GM18526 (cell line): ENCODE results near the gene NRG3.

Experiments used
- POLR2A ChIP-seq: IDR thresholded peaks from 3 replicates; pipeline ENCODE4 v1.6.1; 2011; ENCODE audit not compliant: insufficient read length; ENCODE audit errors: extremely low read depth

Gene NRG3

DNA sequence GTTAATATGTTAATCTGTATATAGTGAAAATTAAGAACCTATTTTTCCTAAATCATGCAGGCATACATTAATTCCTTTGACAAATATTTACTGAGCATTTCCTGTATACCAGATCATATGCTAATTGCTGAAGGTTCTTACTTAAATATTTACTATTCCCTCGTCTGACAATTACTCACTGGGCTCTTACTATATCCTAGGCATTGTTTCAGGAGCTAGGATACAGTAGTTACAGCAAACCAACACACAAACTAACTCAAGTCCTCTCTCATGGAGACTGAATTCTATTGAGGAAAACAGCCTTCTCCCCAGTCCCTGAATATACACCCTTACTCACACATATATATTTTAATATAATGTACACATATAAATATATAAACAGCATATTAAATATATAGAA lies 786.0 kb downstream of the NRG3 start:
- TF ChIP-seq POLR2A = no peak

DNA sequence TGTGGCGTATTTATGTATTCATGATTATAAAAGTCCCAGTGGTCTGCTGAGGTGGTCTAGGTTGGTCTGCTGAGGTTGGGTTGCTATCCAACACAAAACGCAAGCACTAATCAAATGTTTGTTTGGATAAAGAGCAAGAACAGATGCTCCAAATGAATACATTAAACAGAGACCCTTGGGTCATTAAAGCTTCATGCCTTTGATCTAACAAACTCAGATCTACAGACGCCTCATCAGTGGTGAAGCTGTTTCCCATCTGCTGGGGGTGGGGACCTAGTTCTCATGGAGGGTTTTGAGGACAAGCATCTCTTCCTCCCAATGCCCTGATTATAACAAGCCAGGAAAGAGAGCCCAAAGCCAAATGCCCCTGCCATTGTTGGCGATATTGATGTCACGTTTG lies 786.7 kb downstream of the NRG3 start:
- TF ChIP-seq POLR2A = no peak

DNA sequence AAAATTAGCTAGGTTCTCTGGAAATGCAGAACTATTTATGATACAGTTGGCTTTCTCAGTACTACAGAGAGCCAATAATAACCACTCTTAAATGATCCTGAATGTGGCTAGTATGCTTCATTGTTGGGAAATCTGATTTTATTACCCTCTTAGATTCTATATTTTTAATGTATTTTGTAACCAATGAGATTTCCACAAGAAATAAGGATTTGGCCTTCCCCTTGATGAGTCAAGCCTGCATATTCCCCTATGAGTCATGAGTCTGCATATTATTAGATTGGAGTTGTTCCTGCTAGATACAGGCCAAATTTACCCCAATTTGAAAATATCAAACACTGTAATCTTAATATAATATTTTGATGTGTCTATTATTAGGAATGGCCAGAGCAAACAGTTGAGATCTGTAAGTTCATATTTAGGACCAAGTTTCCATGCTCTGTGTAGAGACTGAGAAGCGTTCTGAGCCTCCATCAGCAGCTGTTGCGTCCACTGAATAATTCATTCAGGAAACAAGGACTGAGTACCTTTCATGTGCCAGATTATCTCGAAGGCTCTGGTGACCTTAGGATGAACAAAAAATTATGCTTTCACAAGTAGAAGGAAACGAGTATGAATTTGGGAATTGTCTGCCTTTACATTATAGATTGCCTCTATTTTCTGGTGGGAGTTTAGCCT lies 793.4 kb downstream of the NRG3 start:
- TF ChIP-seq POLR2A = no peak

DNA sequence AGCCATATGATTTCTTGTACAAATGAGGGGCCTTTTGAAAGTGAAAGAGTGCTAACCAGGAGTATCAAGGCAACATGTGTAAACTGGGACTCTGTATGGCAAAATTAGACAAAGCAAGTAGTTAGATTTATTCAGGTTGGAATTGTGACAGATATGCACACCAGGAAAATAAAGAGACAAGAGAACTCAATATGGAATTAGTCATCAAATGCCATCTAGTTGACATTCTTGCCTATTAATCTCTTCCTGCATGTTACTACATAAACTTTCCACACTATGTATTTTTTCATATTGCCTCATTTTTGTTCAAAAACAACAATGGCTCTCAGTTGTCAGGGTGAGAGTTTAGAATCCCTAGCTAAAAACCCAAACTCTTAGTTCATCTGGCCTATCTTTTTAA lies 799.0 kb downstream of the NRG3 start:
- no peak for TF ChIP-seq POLR2A

DNA sequence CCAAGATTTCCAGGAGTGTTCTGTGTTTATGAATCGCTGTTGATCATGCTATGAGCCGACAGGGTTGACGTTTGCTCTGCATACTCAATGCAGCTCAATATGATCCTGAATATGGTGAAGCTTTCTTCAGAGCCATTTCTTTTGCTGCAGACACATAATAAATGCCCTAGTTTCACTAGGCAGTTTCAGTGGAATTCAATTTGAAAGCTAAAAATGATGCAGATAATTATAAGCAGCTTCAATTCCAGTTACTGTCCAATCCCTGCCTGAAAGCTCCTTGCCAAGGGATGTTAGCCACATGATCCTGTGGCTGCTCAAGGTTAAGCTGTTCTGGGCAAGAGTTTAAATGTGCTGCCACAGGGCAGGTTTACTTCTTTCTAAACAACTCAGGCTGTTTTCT lies 805.6 kb downstream of the NRG3 start:
- TF ChIP-seq POLR2A = no peak

DNA sequence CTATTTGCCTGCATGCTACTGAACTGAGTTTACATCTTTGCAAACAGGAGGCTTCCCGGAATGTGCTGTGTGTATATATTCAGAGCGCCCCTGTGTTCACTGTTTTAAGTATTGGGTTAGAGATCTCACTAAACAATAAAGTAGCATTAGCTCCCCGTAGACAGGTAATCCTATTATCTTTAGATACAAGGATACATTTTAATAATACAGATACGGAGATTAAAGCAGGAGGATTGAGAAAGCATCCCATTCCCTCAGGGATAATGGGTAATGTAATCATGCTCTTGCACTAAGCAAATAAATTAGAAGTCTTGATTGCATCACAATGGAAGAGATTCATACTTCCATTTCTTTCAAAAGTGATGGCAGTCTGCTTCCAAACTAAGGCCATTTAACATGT lies 809.0 kb downstream of the NRG3 start:
- TF ChIP-seq POLR2A = no peak

DNA sequence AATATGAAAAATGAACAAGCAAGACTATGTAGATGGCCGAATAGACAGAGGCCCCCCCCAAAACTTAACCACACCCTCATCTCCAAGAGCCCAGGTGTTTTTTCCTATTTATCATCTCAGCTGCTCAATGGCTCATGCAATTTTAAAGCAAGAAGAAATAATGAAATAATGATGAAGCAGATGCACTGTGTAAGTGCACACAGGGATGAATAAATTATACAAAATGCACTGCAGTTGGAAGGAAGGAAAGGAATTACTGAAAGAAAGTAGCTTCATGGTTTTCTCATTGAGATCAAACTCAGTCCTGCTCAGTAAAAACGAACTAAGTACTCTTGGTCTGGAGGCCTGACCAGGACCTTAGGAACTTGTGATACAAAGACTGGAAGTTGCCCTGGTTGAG lies 810.1 kb downstream of the NRG3 start:
- TF ChIP-seq POLR2A = no peak

DNA sequence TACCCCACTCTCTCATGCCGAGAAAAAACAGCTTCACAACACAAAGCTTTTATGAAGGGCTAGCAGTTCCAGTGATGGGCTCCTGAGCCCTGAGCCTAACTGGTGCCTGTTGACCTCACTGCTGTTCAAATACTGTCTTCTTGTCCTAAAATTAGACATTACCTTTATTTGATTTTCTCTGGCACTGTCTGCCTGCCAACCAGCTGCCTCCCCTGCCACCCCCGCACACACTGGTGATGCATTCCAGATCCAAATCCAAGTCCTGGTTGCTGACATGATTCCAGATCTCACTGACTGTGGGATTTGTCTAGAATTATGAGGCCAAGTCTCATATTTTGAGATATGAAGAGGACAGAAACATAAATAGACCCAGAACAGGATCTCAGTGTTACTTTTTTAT lies 816.2 kb downstream of the NRG3 start:
- TF ChIP-seq POLR2A = no peak

DNA sequence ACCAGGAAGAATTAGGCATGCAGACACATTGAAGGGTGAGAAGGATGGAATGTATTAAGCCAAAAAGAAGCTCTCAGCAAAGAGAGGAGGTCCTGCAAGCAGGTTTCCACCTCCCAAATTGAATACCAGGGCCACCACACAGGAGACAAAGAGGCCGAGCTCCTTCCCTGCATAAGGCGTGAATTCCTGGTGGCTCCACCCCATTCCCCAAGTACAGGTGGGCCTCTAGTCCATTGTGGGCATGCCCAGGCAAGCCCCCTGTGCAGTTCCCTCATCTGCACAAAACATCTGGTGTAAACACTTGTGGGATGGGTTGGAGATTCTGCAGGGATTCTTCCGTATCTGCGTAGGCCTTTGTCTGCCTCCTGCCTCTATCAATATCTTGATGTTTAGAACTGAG lies 817.5 kb downstream of the NRG3 start:
- no peak for TF ChIP-seq POLR2A

DNA sequence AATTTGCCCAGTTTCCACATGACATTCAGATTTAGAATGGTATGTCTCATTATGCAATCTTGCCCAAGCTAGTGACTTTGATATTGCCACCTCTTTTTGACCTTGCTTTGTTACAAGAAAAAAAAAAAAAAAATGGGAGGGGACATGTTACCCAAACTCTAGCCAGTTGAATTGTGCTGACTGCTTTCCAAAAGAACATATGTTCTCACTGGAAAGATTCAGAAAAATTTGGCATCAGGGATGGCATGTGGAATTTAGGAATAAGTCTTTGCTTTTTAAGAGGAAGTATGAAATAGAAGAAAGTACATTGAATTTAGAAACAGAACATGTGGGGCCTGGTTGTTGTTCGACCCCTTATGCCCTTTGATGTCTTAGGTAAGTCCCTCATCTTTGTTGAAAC lies 846.8 kb downstream of the NRG3 start:
- no peak for TF ChIP-seq POLR2A

DNA sequence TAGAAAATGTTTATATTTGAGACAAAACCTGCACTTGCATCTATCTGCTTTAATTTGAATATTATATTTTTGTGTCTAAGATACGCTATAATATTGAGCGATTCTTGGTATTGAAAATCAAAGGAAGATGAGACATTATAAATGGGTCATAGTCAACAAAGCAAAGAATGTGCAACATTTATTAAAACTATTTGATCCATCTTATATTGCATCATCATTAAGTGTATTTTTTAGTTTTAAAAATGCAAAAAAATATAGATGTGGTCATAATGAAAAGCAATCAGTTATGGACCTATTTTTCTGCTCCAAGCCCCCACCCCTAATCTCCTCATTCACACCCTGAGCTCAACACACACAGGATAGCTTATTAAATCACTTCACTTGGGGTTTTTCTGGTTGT lies 847.3 kb downstream of the NRG3 start:
- TF ChIP-seq POLR2A = no peak

DNA sequence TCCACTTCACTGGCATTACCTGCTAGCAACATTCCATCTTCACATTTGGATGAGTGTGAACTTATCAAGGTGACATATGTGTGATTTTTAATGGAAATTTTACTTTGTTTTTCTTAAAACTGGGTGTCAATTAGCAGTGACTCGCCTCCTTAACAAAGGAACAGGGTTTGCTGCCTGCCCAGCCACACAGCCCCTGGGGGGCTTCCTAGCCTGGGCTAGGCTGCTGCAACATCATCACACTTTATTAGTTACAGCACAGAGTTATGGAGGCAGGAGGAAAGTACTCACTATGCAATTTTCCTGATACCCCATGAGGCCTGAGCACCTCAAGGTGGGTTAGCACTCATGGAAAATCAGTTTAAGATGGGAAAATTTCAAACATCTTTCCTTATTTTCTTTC lies 861.3 kb downstream of the NRG3 start:
- no peak for TF ChIP-seq POLR2A

DNA sequence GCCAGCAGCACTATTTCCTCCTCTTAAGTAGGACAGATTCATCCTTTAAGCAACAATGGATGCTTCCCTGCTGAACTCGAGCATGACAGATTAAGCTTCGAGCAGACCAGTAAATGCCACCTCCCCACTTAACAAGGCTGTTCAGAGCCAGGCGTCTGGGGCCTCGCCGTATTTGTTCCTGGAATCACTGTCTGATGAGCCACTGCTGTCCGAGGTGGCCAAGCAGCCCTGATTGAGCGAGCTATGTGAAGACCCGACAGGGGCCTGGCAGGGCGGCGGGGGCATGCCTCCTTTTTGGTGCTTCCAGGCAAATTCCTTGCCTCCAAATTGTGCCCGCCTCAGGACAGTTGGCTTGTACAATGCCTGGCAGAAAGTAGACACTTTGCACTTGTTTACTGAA lies 862.6 kb downstream of the NRG3 start:
- TF ChIP-seq POLR2A = no peak

DNA sequence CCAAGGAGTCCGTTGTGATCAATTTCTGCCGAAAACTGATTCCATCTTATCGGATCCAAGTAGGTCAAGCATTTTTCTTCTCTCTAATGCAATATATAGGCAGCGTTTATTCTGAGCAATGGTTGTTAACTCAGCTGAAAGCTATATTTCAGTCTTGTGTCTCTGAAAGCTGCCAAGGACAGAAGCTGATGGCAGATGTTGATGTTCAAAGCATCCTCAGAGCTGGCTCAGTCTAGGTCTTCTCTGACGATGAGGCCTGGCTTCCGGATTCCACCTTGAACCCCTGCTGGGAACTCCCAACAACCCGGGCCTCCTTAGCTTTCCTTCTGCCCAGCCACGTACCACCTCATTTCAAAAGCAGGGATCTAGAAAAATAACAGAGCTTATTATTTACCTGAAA lies 863.6 kb downstream of the NRG3 start:
- TF ChIP-seq POLR2A = no peak

DNA sequence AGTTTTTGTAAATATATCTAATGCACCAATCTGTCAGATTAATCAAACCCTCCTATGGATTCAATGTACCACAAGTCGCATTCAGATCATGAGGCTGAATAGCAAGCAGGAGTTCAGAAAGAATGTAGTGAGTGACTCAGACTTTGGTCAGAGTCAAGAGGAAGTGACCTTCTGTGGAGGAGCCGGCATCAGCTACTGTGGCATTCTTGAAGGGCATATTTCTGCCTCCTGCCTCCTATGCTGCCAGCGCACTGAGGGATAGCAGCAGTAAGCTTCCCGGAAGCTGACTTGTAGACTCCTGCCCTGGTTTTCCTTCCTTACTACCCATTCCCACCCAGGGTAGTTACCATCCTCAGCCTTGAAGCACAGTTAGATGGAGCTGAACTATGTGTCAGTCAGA lies 867.5 kb downstream of the NRG3 start:
- no peak for TF ChIP-seq POLR2A

DNA sequence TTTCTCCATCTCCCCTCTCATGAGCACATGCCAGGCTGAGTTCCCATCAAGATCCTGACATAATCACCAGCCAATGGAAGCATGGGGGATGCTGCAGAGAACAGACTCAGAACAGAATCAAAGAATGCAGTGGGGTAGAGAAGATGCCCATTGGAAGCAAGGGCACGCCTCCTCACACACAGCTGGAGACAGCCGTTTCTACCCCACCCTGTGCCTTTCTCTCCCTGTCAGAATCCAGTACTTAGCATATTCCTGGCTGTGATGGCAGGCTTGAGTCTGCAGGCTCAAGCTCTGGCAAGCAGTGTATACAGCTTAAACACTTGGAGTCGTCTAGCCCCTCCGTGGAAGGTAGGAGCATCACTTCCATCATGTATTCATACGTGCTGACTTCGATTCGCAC lies 867.9 kb downstream of the NRG3 start:
- no peak for TF ChIP-seq POLR2A

DNA sequence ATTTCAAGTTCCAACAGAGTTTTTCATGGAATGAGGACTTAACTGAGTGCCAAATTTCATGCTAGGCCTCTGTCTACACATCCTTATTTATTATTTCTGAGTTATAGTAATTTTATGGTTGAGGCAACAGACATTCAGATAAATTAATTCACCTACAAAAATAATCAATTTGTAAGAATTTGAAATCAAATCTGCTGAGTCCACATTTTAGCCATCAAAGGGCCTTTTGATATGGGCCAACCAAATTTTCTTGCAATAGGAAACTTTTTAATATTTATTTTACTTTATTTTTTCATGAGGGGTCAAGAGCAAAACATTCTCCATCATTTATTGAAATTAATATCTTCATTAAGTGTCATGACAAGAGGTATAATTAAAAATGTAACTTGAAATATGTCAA lies 875.5 kb downstream of the NRG3 start:
- TF ChIP-seq POLR2A = no peak

DNA sequence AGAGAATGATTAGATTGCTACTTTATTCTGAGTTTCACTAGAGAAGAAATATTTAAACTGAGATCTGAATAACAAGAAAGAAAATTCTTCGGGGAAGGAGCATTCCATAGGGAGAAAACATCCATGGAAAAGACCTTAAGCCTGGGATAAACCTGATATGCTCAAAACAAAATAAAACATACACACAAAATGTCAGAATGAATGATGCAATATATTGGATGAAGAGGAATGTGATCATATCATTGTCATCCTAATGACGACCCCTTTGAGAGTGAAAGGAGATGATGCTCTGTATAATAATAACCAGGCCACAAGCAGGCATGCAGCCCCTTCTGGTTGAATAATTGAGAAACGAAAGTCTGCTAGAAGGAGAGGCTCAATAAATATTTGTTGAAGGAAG lies 882.4 kb downstream of the NRG3 start:
- TF ChIP-seq POLR2A = no peak
